Upper lobe of left lung (tissue), 6 donors: ENCODE data around the gene CDH20. TPM values are rescaled to one million over a fixed set of nuclear protein-coding genes. Genes with fewer than 3 reads are reported as not detected.

Source experiments
- ATAC-seq, 2 donors: fragments of 200-7000 bp; cut with Tn5 transposase; one replicate each; pipeline ENCODE4 v1.9.1; 2022; ENCODE audit warnings: mild to moderate bottlenecking in 2 of 2, moderate library complexity in 2 of 2; ENCODE audit not compliant: low FRiP score in 2 of 2
- DNase-seq, 2 donors: peaks; one replicate each; pipeline ENCODE4 v3.0.0-alpha.2; 2019 to 2020
- H3K27ac ChIP-seq, 4 donors: fragments of 200-600 bp; sonication (generic); one replicate each; pipeline ENCODE4 v1.5.1; 2016 to 2019
- H3K27me3 ChIP-seq, 4 donors: fragments of 200-600 bp; sonication (generic); one replicate each; pipeline ENCODE4 v1.5.1; 2017 to 2019
- H3K36me3 ChIP-seq, 4 donors: fragments of 200-600 bp; sonication (generic); one replicate each; pipeline ENCODE4 v1.5.1; 2016 to 2019
- H3K4me1 ChIP-seq, 4 donors: fragments of 200-600 bp; sonication (generic); one replicate each; pipeline ENCODE4 v1.5.1; 2018 to 2019
- H3K4me3 ChIP-seq, 4 donors: fragments of 200-600 bp; sonication (generic); one replicate each; pipeline ENCODE4 v1.5.1; 2017 to 2019; ENCODE audit warnings: mild to moderate bottlenecking in 2 of 4, moderate library complexity in 1 of 4
- H3K9me3 ChIP-seq, 4 donors: fragments of 200-600 bp; sonication (generic); one replicate each; pipeline ENCODE4 v1.5.1; 2018 to 2019
- EP300 ChIP-seq, 4 donors: sonication (generic); formaldehyde crosslinking; IDR thresholded peaks; one replicate each; pipeline ENCODE4 v1.5.1; 2017; ENCODE audit warnings: antibody characterized with exemption in 4 of 4, control low read depth in 2 of 4
- POLR2A ChIP-seq, 4 donors: fragments of 450-650 bp; IDR thresholded peaks; one replicate each; pipeline ENCODE4 v1.5.1; 2016 to 2017; ENCODE audit warnings: antibody characterized with exemption in 4 of 4, mild to moderate bottlenecking in 2 of 4
- POLR2AphosphoS5 ChIP-seq, 2 donors: sonication (generic); formaldehyde crosslinking; IDR thresholded peaks; one replicate each; pipeline ENCODE4 v1.5.1; 2017; ENCODE audit warnings: antibody characterized with exemption in 2 of 2
- WGBS, 2 donors: methylation state at CpG; one replicate each; pipeline ENCODE4 v1.1.5; 2017 to 2018; 5-methylcytosine and 5-hydroxymethylcytosine counted together
- total RNA-seq, 6 donors: library from RNA; depleted of rRNA in 4 of 6; stranded (reverse); fragments of >200 nt in 4 of 6; gene quantifications; one replicate each; pipeline versions ENCODE4 v1.1.0 to v1.2.1, GENCODE V29; 2016 to 2021
- TF ChIP-seq, protein P1 (sequence below), 6 experiments: fragments of 450-650 bp in 4 of 6; fragments of 200-600 bp in 2 of 6; sonication (generic) in 2 of 6; IDR thresholded peaks; one replicate each; pipeline ENCODE4 v1.5.1; 2016 to 2019; ENCODE audit warnings: antibody characterized with exemption in 6 of 6
- donor health status: DM: no; HTN: no; CAD: no; lungs with moderate emphysema.
- donor health status: DM: no; HTN: yes; CAD: no; lungs with severe emphysema.

Gene CDH20
- total RNA-seq, 6 donors from 2014 or later: 0.06 to 0.07 TPM; not detected in 4

DNA sequence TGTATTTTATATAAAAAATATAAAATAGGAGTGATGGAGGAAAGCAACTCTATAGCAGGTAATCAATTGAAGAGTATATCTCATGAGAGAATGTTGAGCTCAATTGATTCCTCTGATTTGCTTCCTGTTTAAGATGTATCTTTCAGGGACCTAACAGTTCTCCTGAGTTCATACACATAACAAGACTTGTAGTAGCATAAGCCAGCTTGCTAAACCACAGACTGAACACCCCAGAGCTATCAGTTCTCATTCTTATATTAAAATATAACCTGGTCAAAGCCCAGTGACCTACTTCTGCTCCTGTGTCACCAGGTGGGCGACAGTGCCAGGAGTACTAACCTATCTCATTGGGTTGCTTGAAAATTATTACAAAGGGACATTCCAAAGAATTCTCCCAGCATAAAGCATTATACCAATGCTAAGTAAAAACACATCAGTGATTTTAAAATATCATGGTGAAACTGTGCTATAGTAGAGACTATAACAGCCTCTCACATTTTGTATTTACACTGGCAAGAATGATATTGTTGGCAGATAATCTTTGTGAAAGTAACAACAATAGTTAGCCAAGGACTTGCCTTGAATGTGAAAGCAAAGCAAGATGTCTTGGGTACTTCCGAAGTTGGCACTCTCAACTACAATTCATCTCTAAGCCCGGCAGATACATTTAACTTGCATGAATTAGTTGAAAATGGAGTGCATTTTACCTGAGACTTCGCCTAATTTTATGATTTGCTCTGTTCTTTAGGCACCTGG, 40.8 kb upstream of the CDH20 start:
- H3K4me3 ChIP-seq: no peak overlapping the region
- no peaks in the 10 kb centered on the region for H3K4me1 ChIP-seq
- no peak for DNase-seq
- H3K27ac ChIP-seq: no peak overlapping the region
- ATAC-seq: no peak
- no peaks in the 10 kb centered on the region for H3K36me3 ChIP-seq
- 80 to 86% methylated on average over 4 of the region's 4 CpGs for WGBS, 2 donors
- no peak for TF ChIP-seq POLR2AphosphoS5 (IDR thresholded peaks at IDR 0.05)
- no peak for TF ChIP-seq EP300 (IDR thresholded peaks at IDR 0.05)
- TF ChIP-seq POLR2A (IDR thresholded peaks at IDR 0.05): no peak
- TF ChIP-seq, protein P1, sequence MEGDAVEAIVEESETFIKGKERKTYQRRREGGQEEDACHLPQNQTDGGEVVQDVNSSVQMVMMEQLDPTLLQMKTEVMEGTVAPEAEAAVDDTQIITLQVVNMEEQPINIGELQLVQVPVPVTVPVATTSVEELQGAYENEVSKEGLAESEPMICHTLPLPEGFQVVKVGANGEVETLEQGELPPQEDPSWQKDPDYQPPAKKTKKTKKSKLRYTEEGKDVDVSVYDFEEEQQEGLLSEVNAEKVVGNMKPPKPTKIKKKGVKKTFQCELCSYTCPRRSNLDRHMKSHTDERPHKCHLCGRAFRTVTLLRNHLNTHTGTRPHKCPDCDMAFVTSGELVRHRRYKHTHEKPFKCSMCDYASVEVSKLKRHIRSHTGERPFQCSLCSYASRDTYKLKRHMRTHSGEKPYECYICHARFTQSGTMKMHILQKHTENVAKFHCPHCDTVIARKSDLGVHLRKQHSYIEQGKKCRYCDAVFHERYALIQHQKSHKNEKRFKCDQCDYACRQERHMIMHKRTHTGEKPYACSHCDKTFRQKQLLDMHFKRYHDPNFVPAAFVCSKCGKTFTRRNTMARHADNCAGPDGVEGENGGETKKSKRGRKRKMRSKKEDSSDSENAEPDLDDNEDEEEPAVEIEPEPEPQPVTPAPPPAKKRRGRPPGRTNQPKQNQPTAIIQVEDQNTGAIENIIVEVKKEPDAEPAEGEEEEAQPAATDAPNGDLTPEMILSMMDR (IDR thresholded peaks at IDR 0.05): no peak
- no peaks in the 10 kb centered on the region for H3K27me3 ChIP-seq
- no peaks in the 10 kb centered on the region for H3K9me3 ChIP-seq

DNA sequence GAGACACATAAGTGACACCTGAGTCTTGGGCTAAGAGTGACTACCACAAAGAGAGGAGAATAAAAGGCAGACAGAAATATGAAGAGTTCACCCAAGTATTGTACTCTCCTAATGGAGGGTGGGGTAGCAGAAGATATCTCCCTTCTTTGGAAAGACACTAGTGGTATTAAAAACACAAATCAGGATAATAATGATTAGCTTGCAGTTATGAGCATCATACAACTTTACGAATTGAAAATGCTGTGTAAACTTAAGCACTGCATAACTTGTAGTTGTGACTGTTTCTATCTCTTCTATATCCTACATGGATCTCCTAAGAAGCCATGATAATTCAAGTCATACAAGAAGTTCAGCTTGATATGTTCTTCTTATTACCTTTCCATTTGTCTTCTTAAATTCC, 38.1 kb upstream of the CDH20 start:
- no peak overlapping the region for H3K4me3 ChIP-seq
- H3K4me1 ChIP-seq: no peaks in the 10 kb centered on the region

DNA sequence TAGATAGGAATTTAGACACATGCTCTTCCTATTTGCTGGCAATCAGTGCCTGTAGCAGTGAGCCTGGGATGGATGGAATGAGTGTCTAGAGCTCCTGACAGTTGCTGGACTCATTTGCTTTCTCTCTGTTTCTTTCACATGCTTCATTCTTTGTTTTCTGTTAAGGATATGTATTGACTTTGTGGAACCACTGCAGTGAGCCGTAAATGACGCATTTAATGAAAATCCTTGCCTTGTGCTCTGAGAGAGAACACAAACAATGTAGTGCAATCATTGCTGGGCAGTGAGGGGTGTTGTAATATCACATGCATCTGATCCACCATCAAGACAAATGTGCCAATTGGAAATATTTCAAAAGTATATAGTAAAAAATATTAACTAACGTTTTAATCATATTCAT, 25.2 kb upstream of the CDH20 start:
- 84 to 87% methylated on average over 3 of the region's 3 CpGs for WGBS, 2 donors
- Histone ChIP-seq H3K4me3 (no peak overlapping the region), H3K27me3 (no peaks in the 10 kb centered on the region), H3K36me3 (no peaks in the 10 kb centered on the region), H3K9me3 (no peaks in the 10 kb centered on the region), H3K27ac (no peak overlapping the region), H3K4me1 (no peaks in the 10 kb centered on the region)
- TF ChIP-seq, protein P1 (IDR thresholded peaks at IDR 0.05): no peak
- TF ChIP-seq POLR2A (IDR thresholded peaks at IDR 0.05) (no peak), EP300 (IDR thresholded peaks at IDR 0.05) (no peak), POLR2AphosphoS5 (IDR thresholded peaks at IDR 0.05) (no peak)
- ATAC-seq: no peak
- no peak for DNase-seq

More for the DNA sequence above, 38.1 kb upstream of the CDH20 start:
- TF ChIP-seq, protein P1 (IDR thresholded peaks at IDR 0.05): no peak
- no peak for TF ChIP-seq POLR2AphosphoS5 (IDR thresholded peaks at IDR 0.05)
- no peak for TF ChIP-seq POLR2A (IDR thresholded peaks at IDR 0.05)
- no peak for TF ChIP-seq EP300 (IDR thresholded peaks at IDR 0.05)
- H3K36me3 ChIP-seq: no peaks in the 10 kb centered on the region
- DNase-seq (no peak), ATAC-seq (no peak)
- H3K9me3 ChIP-seq: no peaks in the 10 kb centered on the region
- no peaks in the 10 kb centered on the region for H3K27me3 ChIP-seq
- 84 to 95% methylated on average over 1 of the region's 1 CpG for WGBS, 2 donors
- no peak overlapping the region for H3K27ac ChIP-seq

DNA sequence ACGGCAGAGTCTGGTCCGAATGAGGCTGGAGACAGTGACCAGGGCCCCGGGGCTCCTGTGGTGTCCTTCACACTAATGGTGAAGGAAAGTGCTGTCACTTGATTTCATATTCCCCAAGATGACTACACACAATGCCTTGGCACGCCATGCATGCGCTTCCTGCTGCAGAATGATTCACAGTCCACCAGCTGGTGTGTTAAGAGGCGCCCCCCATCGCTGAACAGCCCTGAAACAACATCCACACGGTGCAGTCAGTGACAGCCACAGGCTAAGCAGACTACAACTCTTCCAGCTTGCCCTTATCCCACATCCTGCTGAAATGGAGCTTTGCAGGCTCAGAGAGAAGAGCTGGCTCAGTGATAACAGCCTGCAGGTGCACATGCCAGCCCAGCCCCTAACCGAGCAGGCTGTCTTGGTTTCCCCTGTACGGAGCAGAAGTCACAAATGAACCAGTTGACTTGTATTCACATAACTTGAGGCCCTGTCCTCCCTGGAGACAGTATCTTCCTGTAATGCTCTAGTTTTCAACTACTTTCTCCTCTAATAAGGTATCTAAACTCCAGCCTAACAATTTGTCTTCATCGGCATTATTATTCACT, 24.3 kb upstream of the CDH20 start:
- WGBS, 2 donors: 79 to 84% methylated on average over 9 to 11 of the region's 11 CpGs
- TF ChIP-seq, protein P1 (IDR thresholded peaks at IDR 0.05): no peak
- no peak for TF ChIP-seq EP300 (IDR thresholded peaks at IDR 0.05)
- TF ChIP-seq POLR2AphosphoS5 (IDR thresholded peaks at IDR 0.05): no peak
- no peak for TF ChIP-seq POLR2A (IDR thresholded peaks at IDR 0.05)
- Histone ChIP-seq H3K4me3 (no peak overlapping the region), H3K27me3 (no peaks in the 10 kb centered on the region), H3K9me3 (no peaks in the 10 kb centered on the region), H3K4me1 (no peaks in the 10 kb centered on the region), H3K27ac (no peak overlapping the region), H3K36me3 (no peaks in the 10 kb centered on the region)
- DNase-seq (no peak), ATAC-seq (no peak)
